Subcutaneous adipose tissue (tissue), 4 donors: ENCODE data around the gene MALT1. TPM values are rescaled to one million over a fixed set of nuclear protein-coding genes. Genes with fewer than 3 reads are reported as not detected.

Experiments used
- CTCF ChIP-seq: fragments of 450-650 bp; IDR thresholded peaks from one replicate; pipeline ENCODE4 v1.5.1; 2016; ENCODE audit warnings: low read depth, mild to moderate bottlenecking, control low read depth, antibody characterized with exemption, moderate library complexity
- total RNA-seq, 4 donors: library from RNA; depleted of rRNA; stranded (reverse); fragments of >200 nt; gene quantifications; one replicate each; pipeline ENCODE4 v1.1.0, GENCODE V29; 2016

Gene MALT1
- total RNA-seq, 4 donors from 2014 or later, result 26.0 to 32.3 (median 29.7) TPM

DNA sequence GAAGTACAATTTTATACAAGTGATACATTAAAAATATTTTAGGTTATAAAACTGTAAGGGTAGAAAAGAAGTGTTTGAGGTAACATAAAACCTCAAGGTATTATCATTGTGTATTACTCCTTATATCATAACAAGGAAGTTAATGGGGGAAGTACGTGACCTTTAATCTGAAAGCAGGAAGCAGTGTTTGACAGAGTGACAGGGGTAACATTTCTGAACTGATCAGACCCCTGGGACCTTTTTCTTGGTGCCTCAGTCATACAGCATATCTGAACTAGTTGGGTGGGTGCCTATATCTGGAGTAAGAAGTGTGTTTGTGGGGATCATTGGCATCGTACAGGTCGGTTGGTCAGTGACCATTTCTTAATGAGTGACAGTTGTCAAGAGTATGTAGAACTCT lies 43.0 kb downstream of the MALT1 start:
- TF ChIP-seq CTCF, result no peak

- no peak for TF ChIP-seq CTCF
Measured at GRCh38 chr18:58714821-58715220, 43.6 kb downstream of the MALT1 start.

DNA sequence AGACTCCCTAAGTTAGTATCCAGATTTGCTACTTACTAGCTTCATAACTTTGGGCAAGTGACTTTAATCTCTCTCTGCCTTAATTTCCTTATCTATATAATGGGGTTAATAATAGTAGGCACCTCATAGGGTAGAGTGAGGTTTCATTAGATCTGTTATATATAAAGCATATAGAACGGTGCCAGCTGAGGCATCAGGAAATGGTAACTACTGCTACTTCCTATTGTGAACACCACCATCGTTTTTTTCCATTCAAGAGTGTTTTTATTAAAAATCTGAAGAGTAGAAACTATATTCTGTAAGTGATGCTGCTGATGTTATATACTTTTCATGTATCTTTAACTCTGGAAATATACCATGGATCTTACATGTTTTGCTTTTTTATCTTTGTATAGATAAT lies 44.3 kb downstream of the MALT1 start:
- no peak for TF ChIP-seq CTCF

DNA sequence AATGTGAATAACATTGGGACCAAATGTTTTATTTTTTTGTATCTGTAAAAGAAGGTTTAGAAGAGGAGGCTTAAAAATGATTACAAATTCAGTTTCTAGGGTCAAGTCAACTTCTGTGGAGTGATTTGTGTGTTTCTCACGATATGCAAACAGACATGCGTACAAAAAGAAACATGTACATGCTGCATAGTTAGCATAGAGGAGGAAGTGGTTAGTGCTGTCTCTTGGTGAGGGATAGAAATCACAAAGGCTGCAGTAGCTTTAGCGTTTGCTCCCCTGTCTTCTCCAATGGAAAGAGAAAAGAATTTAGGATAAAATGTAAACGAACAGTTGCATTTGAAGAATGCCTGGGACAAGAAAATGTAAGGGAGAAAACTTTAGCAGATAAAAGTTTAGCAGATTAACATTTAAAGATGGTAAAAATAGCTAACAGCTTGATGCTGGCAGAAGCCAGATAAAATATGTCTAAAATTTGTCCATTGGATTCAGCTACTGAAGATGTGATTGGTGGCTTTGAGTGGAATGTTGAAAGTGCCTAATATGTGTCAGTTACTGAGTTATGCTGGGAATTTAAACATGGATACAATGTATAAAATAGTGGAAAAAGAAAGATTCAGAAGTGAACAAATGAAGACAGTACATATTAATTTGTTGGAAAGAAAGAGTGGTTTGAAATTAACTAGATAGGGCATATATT lies 44.9 kb downstream of the MALT1 start:
- TF ChIP-seq CTCF, result no peak

DNA sequence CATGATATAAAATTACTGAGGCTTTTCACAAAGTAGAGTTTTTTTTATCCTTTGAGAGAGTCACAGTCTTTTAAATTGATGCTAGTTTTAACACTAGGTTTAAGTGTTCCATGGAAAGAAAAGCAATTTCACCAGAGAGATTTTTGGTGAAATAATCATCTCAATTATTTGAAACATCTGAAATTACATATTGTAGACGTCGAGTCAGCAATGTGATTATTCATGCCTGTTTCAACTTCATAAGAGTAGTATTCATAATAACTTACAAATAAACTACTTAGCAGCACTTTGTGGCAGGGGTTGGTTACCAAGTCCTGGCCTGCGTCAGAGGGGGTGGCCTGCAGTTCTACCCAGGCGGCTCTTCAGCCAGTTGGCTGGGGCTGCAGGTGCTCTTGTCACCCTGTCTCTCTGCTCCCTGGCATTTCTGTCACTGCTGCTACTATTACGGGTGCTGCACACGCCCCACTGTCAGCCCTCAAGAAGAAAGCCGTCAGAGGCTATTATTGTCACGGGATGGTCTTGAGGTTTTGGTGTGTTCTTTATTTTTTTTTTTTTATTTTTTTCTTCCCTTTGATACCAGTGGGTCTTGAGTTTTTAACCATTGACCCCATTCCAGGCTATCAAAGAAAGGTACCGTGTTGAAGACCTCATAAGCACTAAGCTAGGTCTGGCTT lies 50.4 kb downstream of the MALT1 start:
- no peak for TF ChIP-seq CTCF

GRCh38 chr18:58723810-58724602 lies 52.7 kb downstream of the MALT1 start:
- no peak for TF ChIP-seq CTCF

DNA sequence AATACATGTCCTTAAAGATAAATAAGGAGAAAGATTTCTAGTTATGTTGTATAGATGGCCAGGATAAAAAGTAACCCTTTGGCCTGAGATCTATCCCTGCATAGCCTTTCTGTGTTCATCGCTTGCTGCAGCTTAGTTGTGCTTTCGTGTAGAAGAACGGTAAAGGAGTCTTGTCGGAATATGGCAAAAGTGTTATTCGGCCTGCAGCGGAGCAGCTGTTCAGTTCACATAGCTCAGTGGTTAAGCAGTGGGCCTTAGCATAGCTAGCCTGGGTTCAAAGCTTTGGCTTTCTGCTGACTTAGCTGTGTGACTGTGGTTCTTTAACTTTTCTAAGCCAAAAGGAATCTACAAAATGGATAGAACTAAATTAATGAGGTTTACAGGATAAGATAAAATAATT lies 55.4 kb downstream of the MALT1 start:
- TF ChIP-seq CTCF, result no peak
